GOT3 (cell line): ENCODE measurements around the gene SPDEF.

ENCODE experiments used
- DNase-seq: peaks from one replicate; lab custom pipeline; 2025; ENCODE audit warnings: mixed read lengths; lab: John Stamatoyannopoulos, UW

Gene SPDEF

GRCh38 chr6:34527751-34528670 is 28.1 kb downstream of the SPDEF start:
- no peak for DNase-seq

- DNase-seq: peak; percentile 67
These were observed 29.0 kb downstream of the SPDEF start for GRCh38 chr6:34526992-34527728.

GRCh38 chr6:34526241-34526972 is 29.7 kb downstream of the SPDEF start:
- no peak for DNase-seq

DNA sequence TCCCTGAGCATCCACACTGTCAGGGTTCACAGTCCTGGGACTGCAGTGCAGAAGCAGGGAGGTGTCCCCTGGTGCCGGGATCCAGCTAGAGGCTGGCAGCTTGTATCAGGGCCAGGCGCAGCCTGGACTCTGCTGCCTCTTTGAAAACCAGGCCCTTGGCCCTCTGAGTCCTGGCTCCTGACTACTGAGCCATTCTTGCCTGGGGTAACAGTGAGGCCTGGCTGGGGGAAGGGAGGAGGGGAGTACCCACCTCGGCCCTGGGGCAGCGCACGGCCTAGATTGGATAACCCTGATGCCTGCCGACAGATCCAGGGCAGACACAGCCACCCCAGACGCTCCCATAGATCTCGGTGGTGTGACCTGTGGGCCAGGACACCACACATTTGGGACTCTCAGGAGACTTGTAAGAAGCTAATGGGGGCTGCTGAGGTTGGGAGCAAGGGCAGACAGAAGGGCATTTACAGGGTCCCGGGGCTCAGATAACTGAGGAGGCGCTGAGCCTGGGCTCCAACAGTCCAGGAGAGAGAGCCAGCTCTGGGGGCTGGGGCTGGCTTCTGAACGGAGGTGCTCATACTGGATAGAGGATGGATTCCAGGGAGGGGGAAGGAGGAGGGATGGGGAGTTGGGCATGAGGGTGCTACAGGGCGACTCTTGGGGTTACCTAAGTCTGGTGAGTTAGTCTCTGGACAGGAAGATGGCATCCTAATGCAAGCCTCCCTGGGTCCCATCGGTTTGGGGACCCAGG is 30.5 kb downstream of the SPDEF start:
- no peak for DNase-seq

DNA sequence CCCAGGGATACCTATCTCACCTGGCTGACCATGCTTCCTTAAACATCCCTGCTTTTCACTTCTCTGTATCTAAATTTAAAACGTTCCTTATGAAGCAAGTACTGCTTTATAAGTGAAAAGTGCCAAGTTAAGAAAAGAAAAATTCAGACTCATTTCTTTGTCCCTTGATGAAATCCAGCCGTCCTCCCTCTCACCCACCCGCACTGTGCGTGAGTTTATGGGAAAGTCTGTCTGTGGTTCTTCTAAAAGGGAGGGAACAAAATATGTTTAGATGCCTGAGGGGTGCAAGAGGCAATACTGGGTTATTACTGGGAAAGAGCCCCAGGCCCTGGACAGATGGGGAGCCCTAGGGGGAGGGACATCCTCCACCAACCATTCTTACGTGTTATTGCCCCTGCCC is 31.2 kb downstream of the SPDEF start:
- no peak for DNase-seq

DNA sequence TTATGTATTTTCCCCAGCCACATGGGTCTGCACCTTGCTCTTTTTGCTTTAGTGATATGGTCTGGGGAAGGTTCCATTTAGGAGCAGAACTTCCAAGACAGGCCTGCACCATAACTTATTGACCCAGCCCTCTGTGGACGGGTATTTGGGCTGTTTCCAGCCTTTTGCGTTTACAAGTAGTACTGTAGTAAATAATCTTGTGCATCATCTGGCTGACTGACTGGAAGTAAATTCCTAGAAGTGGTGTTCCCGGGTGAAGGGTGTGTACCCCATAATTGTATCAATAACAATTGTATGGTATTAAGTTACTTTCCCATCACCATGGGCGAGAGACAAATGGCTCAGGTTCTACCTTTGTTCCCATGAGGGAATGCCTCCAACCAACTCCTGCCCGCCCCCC is 31.6 kb downstream of the SPDEF start:
- DNase-seq: no peak

- DNase-seq: no peak
These were observed 32.5 kb downstream of the SPDEF start for GRCh38 chr6:34523441-34524206.

GRCh38 chr6:34522761-34523160 is 33.4 kb downstream of the SPDEF start:
- DNase-seq: no peak

DNA sequence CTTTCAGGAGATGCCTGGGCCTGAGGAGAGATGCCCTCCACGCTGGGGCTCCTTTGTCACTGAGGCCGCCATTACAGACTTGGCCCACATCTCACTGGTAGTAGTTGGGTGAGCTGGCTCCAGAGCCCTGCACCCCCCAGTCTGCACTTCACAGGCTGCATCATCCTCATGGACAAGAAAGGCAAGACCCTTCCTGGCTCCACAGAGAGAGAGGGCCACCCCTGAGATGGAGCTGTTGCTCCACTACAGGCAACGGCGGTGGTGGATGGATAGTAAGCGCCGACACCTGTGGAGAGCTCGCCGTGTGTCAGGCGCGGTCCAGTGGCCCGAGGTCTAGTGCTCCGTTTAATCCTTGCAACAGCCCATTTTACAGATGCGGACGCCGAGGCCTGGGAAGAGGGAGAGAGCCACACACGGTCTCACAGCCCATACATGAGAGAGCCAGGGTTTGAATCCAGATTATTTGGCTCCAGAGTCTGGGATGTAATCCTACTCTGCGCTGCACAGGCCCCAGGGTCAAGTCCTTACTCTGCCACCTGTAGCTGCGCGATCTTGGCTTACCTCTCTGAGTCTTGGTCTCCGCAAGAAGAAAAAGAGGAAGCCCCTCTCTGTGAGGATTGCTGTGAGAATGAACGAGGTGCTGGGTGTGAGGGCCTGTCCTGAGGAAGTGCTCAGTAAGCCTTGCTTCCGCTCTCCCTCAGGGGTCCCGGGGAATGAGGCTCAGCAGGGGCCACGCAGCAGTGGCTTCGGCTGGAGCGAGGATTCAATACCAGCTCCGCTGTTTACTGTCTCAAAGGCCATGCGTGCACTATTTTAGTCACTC is 34.5 kb downstream of the SPDEF start:
- DNase-seq: no peak

DNA sequence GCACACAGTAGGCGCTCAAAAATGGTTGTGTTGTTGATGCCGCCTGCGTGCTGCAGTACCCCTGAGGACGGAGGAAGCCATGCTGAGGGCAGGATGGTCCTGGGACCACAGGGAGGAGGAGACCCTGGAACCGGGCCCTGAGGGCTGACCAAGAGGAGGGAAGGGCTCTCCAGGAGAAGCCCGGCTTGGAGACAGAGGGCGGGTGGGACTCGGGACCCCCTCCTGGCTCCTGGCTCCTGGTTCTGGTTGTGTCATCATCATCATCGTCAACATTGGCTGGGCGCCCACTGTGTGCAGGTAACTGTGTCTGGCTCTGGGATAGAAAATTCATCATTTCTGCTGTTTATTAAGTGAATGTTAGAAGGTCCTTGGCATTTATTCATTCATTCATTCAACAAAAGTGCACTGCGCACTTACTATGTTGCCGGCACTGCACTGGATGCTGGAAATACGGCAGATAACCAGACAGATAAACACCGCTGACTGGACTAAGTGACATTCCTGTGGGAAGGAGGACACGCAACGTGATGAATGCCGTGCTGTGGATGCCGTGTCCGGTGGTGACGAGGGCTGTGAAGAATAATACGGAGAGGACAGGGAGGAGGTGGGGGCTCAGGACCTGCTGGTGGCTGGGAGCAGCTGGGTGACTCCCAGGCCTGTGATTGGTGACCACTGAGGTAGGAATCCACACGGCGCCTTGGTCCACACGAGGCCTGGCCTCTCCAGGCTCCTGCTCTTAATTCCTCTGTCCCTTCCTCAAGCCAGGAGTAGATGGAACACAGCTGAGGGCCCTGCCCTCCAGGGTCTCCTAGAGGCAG is 35.3 kb downstream of the SPDEF start:
- DNase-seq: no peak

DNA sequence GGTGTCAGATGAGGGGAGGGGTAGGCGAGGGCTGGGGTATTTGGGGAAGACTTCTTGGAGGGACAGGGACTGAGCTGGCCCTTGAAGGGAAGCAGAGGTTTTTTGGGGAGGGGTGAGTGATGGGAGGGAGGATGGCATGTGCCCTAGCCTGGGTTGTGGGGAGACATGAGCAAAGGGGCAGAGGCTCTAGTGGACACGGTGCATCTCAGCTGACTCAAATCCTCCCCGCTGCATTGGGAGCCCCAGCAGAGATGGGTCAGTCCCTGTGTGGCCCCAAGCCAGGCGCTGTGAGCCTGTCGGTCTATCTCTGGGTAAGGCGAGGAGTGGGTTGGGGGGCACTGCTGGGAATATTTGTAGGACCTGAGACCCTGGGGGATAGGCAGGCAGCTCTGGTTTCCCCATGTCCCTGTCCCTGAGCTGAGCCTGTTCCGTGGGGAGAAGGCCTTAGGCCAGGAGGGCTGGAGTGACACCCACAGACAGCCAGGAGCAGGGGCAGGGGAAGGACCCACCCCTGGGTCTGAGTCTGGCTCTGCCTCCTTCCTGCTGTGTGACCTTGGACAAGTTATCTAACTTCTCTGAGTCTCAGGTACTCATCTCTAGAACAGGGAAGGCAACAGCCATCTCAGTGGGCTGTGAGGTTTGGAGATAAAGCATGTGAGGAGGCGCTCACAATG is 36.0 kb downstream of the SPDEF start:
- DNase-seq: no peak

- DNase-seq: no peak
These were observed 37.3 kb downstream of the SPDEF start for GRCh38 chr6:34518669-34519365.

DNA sequence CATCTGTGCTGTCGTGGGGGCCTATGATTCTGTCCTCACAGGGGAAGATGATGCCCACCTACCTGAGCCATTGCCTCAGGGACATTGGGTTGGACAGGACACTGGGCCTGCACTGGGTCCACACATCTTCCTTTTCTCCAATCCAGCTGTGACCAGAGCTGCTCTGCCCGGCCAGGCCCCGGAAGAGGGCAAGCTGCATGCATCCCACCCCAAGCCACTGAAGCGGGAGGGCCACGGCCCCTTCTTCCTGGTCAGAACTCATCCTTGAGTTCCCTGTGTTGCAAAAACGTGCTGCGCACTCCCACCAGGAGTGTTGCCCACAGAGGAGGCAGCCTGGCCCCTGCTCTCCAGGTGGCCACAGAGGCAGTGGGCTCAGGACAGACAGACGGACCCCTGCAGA is 38.2 kb downstream of the SPDEF start:
- no peak for DNase-seq

DNA sequence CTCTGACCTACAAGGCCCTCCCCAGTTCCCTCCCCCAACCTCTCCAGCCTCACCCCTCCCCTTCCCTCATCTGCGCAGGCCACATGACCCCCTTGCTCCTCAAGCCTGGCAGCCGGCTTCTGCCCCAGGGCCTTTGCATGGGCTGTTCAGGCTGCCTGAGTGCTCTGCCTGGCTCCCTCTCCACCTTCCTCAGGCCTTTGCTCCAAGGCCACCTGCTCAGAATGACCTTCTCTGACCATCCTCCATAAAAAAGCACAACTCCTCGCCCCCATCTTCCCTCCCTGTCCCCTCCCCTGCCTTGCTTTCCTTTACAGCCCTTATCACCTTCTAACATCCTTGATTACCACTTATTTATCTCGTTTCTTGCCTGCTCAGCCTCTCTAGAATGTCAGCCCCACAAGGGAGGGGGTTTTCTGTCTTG is 38.7 kb downstream of the SPDEF start:
- DNase-seq: no peak

GRCh38 chr6:34516391-34517324 is 39.5 kb downstream of the SPDEF start:
- no peak for DNase-seq

- DNase-seq: no peak
These were observed 40.4 kb downstream of the SPDEF start for GRCh38 chr6:34515473-34516387.
